Vagina (tissue), 2 donors: ENCODE data around the gene TADA2B.

Source experiments
- POLR2AphosphoS5 ChIP-seq, 2 donors: sonication (generic); formaldehyde crosslinking; IDR thresholded peaks; one replicate each; pipeline ENCODE4 v1.9.0; 2017; ENCODE audit warnings: antibody characterized with exemption in 2 of 2, mild to moderate bottlenecking in 2 of 2, low read depth in 1 of 2; ENCODE audit not compliant: insufficient read depth in 1 of 2
- TF ChIP-seq, protein P1 (sequence below), 3 experiments: fragments of 450-650 bp in 2 of 3; fragments of 200-600 bp in 1 of 3; sonication (generic) in 1 of 3; IDR thresholded peaks; one replicate each; pipeline ENCODE4 v1.5.1; 2017 to 2019; ENCODE audit warnings: antibody characterized with exemption in 3 of 3, mild to moderate bottlenecking in 2 of 3, moderate library complexity in 2 of 3

DNA sequence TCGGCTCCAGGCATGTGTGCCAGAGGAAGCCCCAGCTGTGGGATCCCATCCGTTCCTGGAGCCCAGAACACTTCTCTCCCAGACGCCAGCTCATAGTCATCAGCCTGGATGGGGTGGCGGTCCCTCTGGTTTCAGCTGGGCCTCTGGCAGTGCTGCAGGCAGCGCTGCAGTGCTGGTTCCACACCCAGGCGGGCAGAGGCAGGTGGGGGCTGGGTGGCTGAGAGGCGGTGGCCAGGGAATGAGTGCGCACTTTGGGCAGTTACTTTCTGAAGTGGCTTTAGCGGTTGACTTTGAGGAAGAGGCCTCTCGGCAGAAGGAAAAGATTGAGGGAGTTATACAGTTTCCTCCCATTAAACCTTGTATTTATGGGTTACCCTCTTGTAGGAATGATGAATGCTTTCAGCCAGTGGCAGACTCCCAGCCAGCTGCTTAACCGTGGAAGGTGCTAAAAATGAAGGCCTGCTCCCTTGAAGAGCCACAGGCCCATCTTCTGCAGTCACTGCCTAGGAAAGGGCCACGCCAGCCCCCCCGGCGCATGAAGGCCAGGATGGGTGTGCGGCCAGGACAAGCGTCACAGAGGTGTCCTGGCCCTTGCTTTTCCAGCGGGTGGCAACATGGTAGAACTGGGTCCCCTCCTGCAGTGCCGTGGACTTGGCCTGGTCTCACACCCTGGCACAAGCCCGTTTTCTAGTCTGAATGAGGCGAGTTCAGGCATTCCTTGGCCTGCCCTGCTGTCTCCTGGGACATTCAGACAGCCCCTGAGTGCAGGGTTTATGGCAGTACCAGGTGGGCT is 9.9 kb downstream of the TADA2B start:
- TF ChIP-seq, protein P1, sequence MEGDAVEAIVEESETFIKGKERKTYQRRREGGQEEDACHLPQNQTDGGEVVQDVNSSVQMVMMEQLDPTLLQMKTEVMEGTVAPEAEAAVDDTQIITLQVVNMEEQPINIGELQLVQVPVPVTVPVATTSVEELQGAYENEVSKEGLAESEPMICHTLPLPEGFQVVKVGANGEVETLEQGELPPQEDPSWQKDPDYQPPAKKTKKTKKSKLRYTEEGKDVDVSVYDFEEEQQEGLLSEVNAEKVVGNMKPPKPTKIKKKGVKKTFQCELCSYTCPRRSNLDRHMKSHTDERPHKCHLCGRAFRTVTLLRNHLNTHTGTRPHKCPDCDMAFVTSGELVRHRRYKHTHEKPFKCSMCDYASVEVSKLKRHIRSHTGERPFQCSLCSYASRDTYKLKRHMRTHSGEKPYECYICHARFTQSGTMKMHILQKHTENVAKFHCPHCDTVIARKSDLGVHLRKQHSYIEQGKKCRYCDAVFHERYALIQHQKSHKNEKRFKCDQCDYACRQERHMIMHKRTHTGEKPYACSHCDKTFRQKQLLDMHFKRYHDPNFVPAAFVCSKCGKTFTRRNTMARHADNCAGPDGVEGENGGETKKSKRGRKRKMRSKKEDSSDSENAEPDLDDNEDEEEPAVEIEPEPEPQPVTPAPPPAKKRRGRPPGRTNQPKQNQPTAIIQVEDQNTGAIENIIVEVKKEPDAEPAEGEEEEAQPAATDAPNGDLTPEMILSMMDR (IDR thresholded peaks at IDR 0.05) = no peak
- no peak for TF ChIP-seq POLR2AphosphoS5 (IDR thresholded peaks at IDR 0.05; ENCODE audit: insufficient read depth in 1 of 2, low read depth in 1 of 2)
